ENCODE data around the gene FOXI3. TPM values are rescaled to one million over a fixed set of nuclear protein-coding genes. Genes with fewer than 3 reads are reported as not detected.

The FOXI3 gene
- total RNA-seq, 1 experiment from 2014 or later = 19.2 TPM

GRCh38 chr2:88442061-88442460 is 10.4 kb downstream of the FOXI3 start:
- no peak overlapping the region for H3T11ph ChIP-seq (ENCODE audit: low read length)
- H2BK120ac ChIP-seq (ENCODE audit: low read depth, low read length, poor library complexity, severe bottlenecking) = no peak overlapping the region
- DNase-seq = no peak
- no peak overlapping the region for H3K9ac ChIP-seq (ENCODE audit: extremely low read depth, insufficient read length, low read length)
- no peaks in the 10 kb centered on the region for H3K9me3 ChIP-seq (ENCODE audit: control insufficient read depth, low read depth, low read length)
- no peak overlapping the region; a peak in 1 of 7 replicates for H3K27ac Mint-ChIP-seq
- H4K8ac ChIP-seq (replicated peaks; ENCODE audit: insufficient read length, low read depth, low read length) = no peak overlapping the region
- no peak overlapping the region for H3K4ac ChIP-seq (ENCODE audit: low read depth, low read length)
- no CpG with 5 or more reads among the region's 5 CpGs for WGBS (ENCODE audit: extremely low coverage, insufficient read length, low lambda C conversion rate)
- H3K56ac ChIP-seq (ENCODE audit: insufficient read length, low read depth, low read length) = no peak overlapping the region
- TF ChIP-seq CTCF (conservative IDR thresholded peaks at IDR 0.05) = no peak
- H2BK15ac ChIP-seq (ENCODE audit: low read depth, low read length) = no peak overlapping the region
- peaks cover 12% of the 10 kb centered on the region for H3K27me3 Mint-ChIP-seq (ENCODE audit: low read depth)
- H2BK20ac ChIP-seq (ENCODE audit: low read depth, low read length, poor library complexity, severe bottlenecking) = no peak overlapping the region
- H3K4me1 ChIP-seq (ENCODE audit: insufficient read depth, low read length) = peaks cover 11% of the 10 kb centered on the region
- no peak overlapping the region for H4K91ac ChIP-seq (ENCODE audit: insufficient read length, low read depth, low read length)
- no peak overlapping the region for H3K27ac ChIP-seq (ENCODE audit: insufficient read length, low read depth, low read length)
- no peaks in the 10 kb centered on the region for H4K20me1 ChIP-seq (ENCODE audit: control insufficient read depth, insufficient read depth, insufficient read length)
- H3K4me3 Mint-ChIP-seq = no peak overlapping the region
- no peak overlapping the region for H2AFZ ChIP-seq (ENCODE audit: low read length)
- H3K79me2 ChIP-seq (ENCODE audit: insufficient read depth, low read length) = no peaks in the 10 kb centered on the region
- no peak overlapping the region for H3K4me2 ChIP-seq (ENCODE audit: insufficient read depth, insufficient read length, low read length)
- no peak overlapping the region for H2BK12ac ChIP-seq (ENCODE audit: insufficient read length, low read depth, low read length)
- H3K27me3 ChIP-seq (ENCODE audit: insufficient read depth, low read length) = no peaks in the 10 kb centered on the region; the same call in 1 of the 2 replicates
- no peak overlapping the region for H3K23ac ChIP-seq (ENCODE audit: insufficient read length, low read depth, low read length)
- no peak overlapping the region for H3K18ac ChIP-seq (ENCODE audit: insufficient read length, low read depth, low read length)
- H3K14ac ChIP-seq (ENCODE audit: insufficient read depth, low read length) = no peak overlapping the region
- no peaks in the 10 kb centered on the region for H3K79me1 ChIP-seq (ENCODE audit: insufficient read depth, low read depth, low read length, poor library complexity, severe bottlenecking)
- H3K23me2 ChIP-seq (ENCODE audit: insufficient read length, low read depth, low read length, poor library complexity, severe bottlenecking) = no peaks in the 10 kb centered on the region
- no peak overlapping the region for H2BK5ac ChIP-seq (ENCODE audit: insufficient read length, low read length)
- no peak overlapping the region for H2AK5ac ChIP-seq (ENCODE audit: insufficient read length, low read length)
- H4K5ac ChIP-seq (ENCODE audit: insufficient read length, low read depth, low read length) = no peak overlapping the region
- peaks cover 0 to 13% (median 3%) of the 10 kb centered on the region in 3 experiments; a peak in 4 of 7 replicates for H3K36me3 Mint-ChIP-seq (ENCODE audit: insufficient read depth in 1 of 3, low read depth in 3 of 3)
- H3K4me1 Mint-ChIP-seq = peaks cover 46 to 55% of the 10 kb centered on the region in 2 experiments
- peaks cover 0 to 2% of the 10 kb centered on the region in 2 experiments; a peak in 1 of 5 replicates for H3K9me3 Mint-ChIP-seq

Measured in H9 (cell line).